DND-41 (cell line): Measurements from ENCODE around the gene CIZ1.

Source experiments
- ATAC-seq: fragments of 200-7000 bp; cut with Tn5 transposase; 3 replicates; pipeline ENCODE4 v1.9.1; 2021; ENCODE audit warnings: low read depth; ENCODE audit not compliant: insufficient read depth
- DNase-seq: peaks from one replicate; pipeline ENCODE4 v3.0.0-alpha.2; 2020
- H2AFZ ChIP-seq: 2 replicates; pipeline ENCODE4 v1.6.0; 2012; ENCODE audit warnings: low read depth, low read length
- H3K27ac ChIP-seq: 2 replicates; pipeline ENCODE4 v1.5.1; 2012; ENCODE audit warnings: low read length, inconsistent platforms
- H3K27me3 ChIP-seq: fragments of 200-600 bp; sonication (generic); 2 replicates; pipeline ENCODE4 v1.6.0; 2012; ENCODE audit warnings: low read length, mild to moderate bottlenecking, inconsistent platforms; ENCODE audit not compliant: insufficient read depth, poor library complexity
- H3K36me3 ChIP-seq: 2 replicates; pipeline ENCODE4 v1.5.1; 2012; ENCODE audit warnings: low read length, inconsistent platforms; ENCODE audit not compliant: insufficient read depth
- H3K4me1 ChIP-seq: 2 replicates; pipeline ENCODE4 v1.5.1; 2012; ENCODE audit warnings: mild to moderate bottlenecking, low read length; ENCODE audit not compliant: insufficient read depth
- H3K4me2 ChIP-seq: 2 replicates; pipeline ENCODE4 v1.6.0; 2012; ENCODE audit warnings: mild to moderate bottlenecking, moderate library complexity, low read length, inconsistent platforms; ENCODE audit not compliant: insufficient read depth
- H3K4me3 ChIP-seq, 2 experiments: fragments of 200-600 bp in 1 of 2; shearing (Covaris generic) in 1 of 2; 2 replicates each; pipeline ENCODE4 v1.5.1; 2012 to 2016; ENCODE audit warnings: inconsistent platforms in 2 of 2, low read length in 2 of 2, mild to moderate bottlenecking in 2 of 2, low read depth in 1 of 2, moderate library complexity in 1 of 2
- H3K79me2 ChIP-seq: 2 replicates; pipeline ENCODE4 v1.6.0; 2012; ENCODE audit warnings: low read length, inconsistent platforms; ENCODE audit not compliant: insufficient read depth
- H3K9ac ChIP-seq: 2 replicates; pipeline ENCODE4 v1.6.0; 2012; ENCODE audit warnings: low read depth, mild to moderate bottlenecking, inconsistent platforms, low read length, moderate library complexity
- H3K9me3 ChIP-seq: 2 replicates; pipeline ENCODE4 v1.5.1; 2012; ENCODE audit warnings: low read length, moderate library complexity, mild to moderate bottlenecking, inconsistent platforms; ENCODE audit not compliant: insufficient read depth, severe bottlenecking
- H4K20me1 ChIP-seq: 2 replicates; pipeline ENCODE4 v1.6.0; 2012; ENCODE audit warnings: low read length; ENCODE audit not compliant: insufficient read depth
- EZH2 ChIP-seq: IDR thresholded peaks from 3 replicates; pipeline ENCODE4 v1.6.1; 2012; ENCODE audit warnings: borderline replicate concordance, low read depth, mild to moderate bottlenecking, moderate library complexity, low read length, inconsistent platforms; ENCODE audit not compliant: severe bottlenecking
- TF ChIP-seq, protein P1 (sequence below): IDR thresholded peaks from 2 replicates; pipeline ENCODE4 v1.5.1; 2012; ENCODE audit warnings: borderline replicate concordance, low read length, moderate library complexity, mild to moderate bottlenecking; ENCODE audit not compliant: poor library complexity, severe bottlenecking; ENCODE audit errors: extremely low read depth

Gene CIZ1

DNA sequence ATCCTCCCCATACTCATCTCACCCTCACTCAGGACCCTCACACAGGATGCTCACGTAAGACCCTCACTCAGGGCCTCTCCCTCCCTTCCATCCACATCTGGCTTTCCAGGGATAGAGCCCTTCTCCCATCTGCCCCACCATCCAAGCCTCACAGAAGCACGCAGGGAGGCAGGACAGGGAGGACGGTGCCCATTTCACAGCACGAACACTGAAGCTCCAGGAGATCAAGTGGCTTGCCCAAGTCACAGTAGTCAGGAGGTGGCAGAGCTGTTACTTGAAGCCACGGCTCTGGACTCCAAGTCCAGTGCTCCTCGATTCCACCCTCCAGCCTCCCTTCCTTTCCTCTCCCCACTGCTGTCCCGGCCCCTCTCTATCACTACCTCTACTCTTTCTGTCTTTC lies 33.5 kb upstream of the CIZ1 start:
- DNase-seq (no peak), ATAC-seq (no peak)
- Histone ChIP-seq H3K79me2 (no peaks in the 10 kb centered on the region), H3K9me3 (no peaks in the 10 kb centered on the region), H3K4me2 (no peak overlapping the region), H2AFZ (no peak overlapping the region), H3K4me3 (no peak overlapping the region), H3K36me3 (peaks cover 4% of the 10 kb centered on the region; the same call in 1 of the 2 replicates), H3K9ac (no peak overlapping the region), H4K20me1 (no peaks in the 10 kb centered on the region; the same call in 1 of the 2 replicates), H3K4me1 (no peaks in the 10 kb centered on the region), H3K27me3 (no peaks in the 10 kb centered on the region), H3K27ac (no peak overlapping the region)
- TF ChIP-seq, protein P1, sequence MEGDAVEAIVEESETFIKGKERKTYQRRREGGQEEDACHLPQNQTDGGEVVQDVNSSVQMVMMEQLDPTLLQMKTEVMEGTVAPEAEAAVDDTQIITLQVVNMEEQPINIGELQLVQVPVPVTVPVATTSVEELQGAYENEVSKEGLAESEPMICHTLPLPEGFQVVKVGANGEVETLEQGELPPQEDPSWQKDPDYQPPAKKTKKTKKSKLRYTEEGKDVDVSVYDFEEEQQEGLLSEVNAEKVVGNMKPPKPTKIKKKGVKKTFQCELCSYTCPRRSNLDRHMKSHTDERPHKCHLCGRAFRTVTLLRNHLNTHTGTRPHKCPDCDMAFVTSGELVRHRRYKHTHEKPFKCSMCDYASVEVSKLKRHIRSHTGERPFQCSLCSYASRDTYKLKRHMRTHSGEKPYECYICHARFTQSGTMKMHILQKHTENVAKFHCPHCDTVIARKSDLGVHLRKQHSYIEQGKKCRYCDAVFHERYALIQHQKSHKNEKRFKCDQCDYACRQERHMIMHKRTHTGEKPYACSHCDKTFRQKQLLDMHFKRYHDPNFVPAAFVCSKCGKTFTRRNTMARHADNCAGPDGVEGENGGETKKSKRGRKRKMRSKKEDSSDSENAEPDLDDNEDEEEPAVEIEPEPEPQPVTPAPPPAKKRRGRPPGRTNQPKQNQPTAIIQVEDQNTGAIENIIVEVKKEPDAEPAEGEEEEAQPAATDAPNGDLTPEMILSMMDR: no peak
- TF ChIP-seq EZH2: no peak

DNA sequence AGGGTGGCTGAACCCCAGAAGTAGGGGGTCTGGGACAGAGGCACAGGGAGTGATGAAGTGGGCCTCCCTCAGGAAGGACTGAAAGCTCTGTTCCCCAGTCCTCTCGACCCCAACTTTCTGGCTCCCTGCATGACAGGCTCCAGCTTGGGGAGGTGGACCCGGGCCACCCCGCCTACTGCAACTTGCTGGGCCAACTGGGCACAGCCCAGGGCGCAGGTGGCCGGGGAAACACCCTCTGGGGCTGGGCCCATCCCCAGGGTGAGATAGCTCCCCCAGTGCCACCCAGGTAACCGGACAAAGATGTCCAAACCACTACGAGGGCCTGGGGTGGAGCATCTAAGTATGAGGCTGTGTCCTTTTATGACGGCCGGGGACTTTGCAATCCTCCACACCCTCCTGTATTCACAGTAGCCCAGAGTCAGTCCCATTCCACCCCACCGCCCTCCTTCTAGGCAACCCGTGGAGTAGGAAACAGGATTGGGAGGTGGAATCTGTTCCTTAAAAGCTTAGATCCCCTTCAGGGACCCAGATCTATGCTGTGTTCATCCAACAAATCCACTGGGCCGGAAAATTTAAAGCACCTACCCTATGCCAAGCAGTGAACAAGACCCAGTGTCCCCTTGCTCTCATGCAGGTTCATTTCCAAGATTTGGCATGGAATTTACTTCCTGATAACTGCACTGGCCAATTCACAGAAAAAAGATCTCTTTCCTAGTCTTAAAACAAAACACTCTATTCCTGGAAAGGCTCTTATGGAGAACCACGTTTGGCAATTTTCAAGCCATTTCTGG lies 31.7 kb upstream of the CIZ1 start:
- no peaks in the 10 kb centered on the region for H3K4me1 ChIP-seq
- H3K4me3 ChIP-seq: no peak overlapping the region
- no peak overlapping the region for H3K4me2 ChIP-seq
- no peaks in the 10 kb centered on the region for H3K9me3 ChIP-seq
- H3K79me2 ChIP-seq: no peaks in the 10 kb centered on the region
- no peak overlapping the region for H2AFZ ChIP-seq
- H4K20me1 ChIP-seq: no peaks in the 10 kb centered on the region; the same call in 1 of the 2 replicates
- DNase-seq (no peak), ATAC-seq (no peak)
- no peak overlapping the region for H3K27ac ChIP-seq
- H3K27me3 ChIP-seq: no peaks in the 10 kb centered on the region
- TF ChIP-seq EZH2: no peak
- TF ChIP-seq, protein P1: no peak
- no peak overlapping the region for H3K9ac ChIP-seq
- peaks cover 8% of the 10 kb centered on the region; the same call in 1 of the 2 replicates for H3K36me3 ChIP-seq

DNA sequence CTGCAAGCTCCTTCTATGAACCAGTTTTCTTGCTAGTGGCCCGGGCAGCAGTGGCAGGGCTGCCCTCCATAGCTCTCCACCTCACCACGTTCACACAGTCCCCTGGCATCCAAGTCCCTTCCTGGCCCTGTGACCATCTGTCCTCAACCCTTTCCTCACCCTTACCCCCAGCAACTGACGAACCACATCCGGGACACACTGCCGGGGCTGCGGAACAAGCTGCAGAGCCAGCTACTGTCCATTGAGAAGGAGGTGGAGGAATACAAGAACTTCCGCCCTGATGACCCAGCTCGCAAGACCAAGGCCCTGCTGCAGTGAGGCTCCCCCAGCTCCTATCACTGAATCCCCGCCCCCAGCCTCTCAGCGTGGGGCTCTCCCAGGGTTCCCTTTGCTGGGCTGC lies 30.7 kb upstream of the CIZ1 start:
- Histone ChIP-seq H3K27me3 (no peaks in the 10 kb centered on the region), H3K79me2 (no peaks in the 10 kb centered on the region), H3K4me1 (no peaks in the 10 kb centered on the region), H2AFZ (no peak overlapping the region), H3K4me2 (no peak overlapping the region), H3K27ac (no peak overlapping the region), H3K9ac (no peak overlapping the region), H3K4me3 (no peak overlapping the region), H3K9me3 (no peaks in the 10 kb centered on the region), H3K36me3 (peaks cover 8% of the 10 kb centered on the region; the same call in 1 of the 2 replicates), H4K20me1 (no peaks in the 10 kb centered on the region; the same call in 1 of the 2 replicates)
- TF ChIP-seq, protein P1: no peak
- DNase-seq: no peak
- no peak for ATAC-seq
